ENCODE results near the gene LINC00237. TPM values are rescaled to one million over a fixed set of nuclear protein-coding genes. Genes with fewer than 3 reads are reported as not detected.

Gene LINC00237
- total RNA-seq, 2 donors from 2014 or later = 2.0 TPM; not detected in 1

DNA sequence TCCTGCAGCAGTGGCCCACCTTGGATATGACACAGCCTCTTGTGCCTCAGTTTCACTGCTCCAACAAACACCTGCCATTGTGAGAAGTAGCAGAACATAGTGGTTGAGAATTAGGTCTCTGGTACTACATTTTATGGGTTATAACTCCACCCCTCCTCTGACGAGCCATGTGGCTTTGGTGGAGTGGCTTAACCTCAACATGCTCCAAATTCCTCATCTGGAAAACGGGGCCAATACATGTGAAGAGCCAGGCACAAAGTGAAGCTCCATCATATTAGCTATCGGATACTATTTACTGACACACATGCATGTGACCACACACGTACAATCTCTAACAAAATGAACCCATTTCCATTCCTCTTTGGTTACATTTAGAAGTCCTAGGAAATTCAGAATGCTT lies 11.4 kb upstream of the LINC00237 start:
- DNase-seq = no peak
- no peaks in the 10 kb centered on the region for H3K27me3 ChIP-seq (ENCODE audit: control insufficient read depth, insufficient read depth, low read length, poor library complexity, severe bottlenecking)
- no peaks in the 10 kb centered on the region for H3K36me3 ChIP-seq (ENCODE audit: control insufficient read depth, insufficient read depth, low read length)
- no peaks in the 10 kb centered on the region for H3K4me1 ChIP-seq (ENCODE audit: control insufficient read depth, insufficient read depth, low read length)
- no peaks in the 10 kb centered on the region for H3K36me3 Mint-ChIP-seq (ENCODE audit: low read depth)
- no peaks in the 10 kb centered on the region for H3K4me1 Mint-ChIP-seq
- H3K27me3 Mint-ChIP-seq (ENCODE audit: insufficient read depth) = no peaks in the 10 kb centered on the region
- no peak overlapping the region for H3K9ac ChIP-seq (ENCODE audit: extremely low read depth, low read length, poor library complexity, severe bottlenecking)
- no peaks in the 10 kb centered on the region for H3K9me3 ChIP-seq (ENCODE audit: control insufficient read depth, low read length)
- no peak overlapping the region for H3K27ac ChIP-seq (ENCODE audit: low read depth, low read length)
- H3K27ac Mint-ChIP-seq = no peak overlapping the region
- TF ChIP-seq, protein P1, sequence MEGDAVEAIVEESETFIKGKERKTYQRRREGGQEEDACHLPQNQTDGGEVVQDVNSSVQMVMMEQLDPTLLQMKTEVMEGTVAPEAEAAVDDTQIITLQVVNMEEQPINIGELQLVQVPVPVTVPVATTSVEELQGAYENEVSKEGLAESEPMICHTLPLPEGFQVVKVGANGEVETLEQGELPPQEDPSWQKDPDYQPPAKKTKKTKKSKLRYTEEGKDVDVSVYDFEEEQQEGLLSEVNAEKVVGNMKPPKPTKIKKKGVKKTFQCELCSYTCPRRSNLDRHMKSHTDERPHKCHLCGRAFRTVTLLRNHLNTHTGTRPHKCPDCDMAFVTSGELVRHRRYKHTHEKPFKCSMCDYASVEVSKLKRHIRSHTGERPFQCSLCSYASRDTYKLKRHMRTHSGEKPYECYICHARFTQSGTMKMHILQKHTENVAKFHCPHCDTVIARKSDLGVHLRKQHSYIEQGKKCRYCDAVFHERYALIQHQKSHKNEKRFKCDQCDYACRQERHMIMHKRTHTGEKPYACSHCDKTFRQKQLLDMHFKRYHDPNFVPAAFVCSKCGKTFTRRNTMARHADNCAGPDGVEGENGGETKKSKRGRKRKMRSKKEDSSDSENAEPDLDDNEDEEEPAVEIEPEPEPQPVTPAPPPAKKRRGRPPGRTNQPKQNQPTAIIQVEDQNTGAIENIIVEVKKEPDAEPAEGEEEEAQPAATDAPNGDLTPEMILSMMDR (conservative IDR thresholded peaks at IDR 0.05) = no peak
- H3K4me3 ChIP-seq (ENCODE audit: low read length) = no peak overlapping the region
- H3K9me3 Mint-ChIP-seq = peaks cover 3% of the 10 kb centered on the region
- WGBS, 2 experiments (ENCODE audit: insufficient coverage in 1 of 2, insufficient read length in 1 of 2) = 84 to 91% methylated on average over 3 to 4 of the region's 4 CpGs
- no peak overlapping the region for H3K4me3 Mint-ChIP-seq

DNA sequence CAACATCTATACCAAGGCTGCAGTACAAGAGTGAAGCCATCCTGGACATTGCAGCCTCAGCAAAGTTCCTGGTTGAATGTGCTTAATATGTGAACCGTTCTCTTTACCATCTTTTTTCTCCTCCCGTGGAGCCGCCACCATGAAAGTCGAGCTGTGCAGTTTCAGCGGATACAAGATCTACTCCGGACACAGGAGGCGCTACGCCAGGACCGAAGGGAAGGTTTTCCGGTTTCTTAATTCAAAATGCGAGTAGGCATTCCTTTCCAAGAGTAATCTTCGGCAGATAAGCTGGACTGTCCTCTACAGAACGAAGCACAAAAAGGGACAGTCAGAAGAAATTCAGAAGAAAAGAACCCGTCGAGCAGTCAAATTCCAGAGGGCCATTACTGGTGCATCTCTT lies 8.4 kb upstream of the LINC00237 start:
- Histone ChIP-seq H3K27me3 (ENCODE audit: control insufficient read depth, insufficient read depth, low read length, poor library complexity, severe bottlenecking) (no peaks in the 10 kb centered on the region), H3K4me3 (ENCODE audit: low read length) (no peak overlapping the region), H3K27ac (ENCODE audit: low read depth, low read length) (no peak overlapping the region), H3K9me3 (ENCODE audit: control insufficient read depth, low read length) (no peaks in the 10 kb centered on the region), H3K9ac (ENCODE audit: extremely low read depth, low read length, poor library complexity, severe bottlenecking) (no peak overlapping the region), H3K4me1 (ENCODE audit: control insufficient read depth, insufficient read depth, low read length) (no peaks in the 10 kb centered on the region), H3K36me3 (ENCODE audit: control insufficient read depth, insufficient read depth, low read length) (no peaks in the 10 kb centered on the region)
- Mint-ChIP-seq H3K36me3 (ENCODE audit: low read depth) (no peaks in the 10 kb centered on the region), H3K4me1 (peaks cover 2% of the 10 kb centered on the region), H3K27ac (no peak overlapping the region), H3K4me3 (no peak overlapping the region), H3K27me3 (ENCODE audit: insufficient read depth) (no peaks in the 10 kb centered on the region), H3K9me3 (no peaks in the 10 kb centered on the region)
- TF ChIP-seq, protein P1 (conservative IDR thresholded peaks at IDR 0.05) = peak; percentile 46
- WGBS, 2 experiments (ENCODE audit: insufficient coverage in 1 of 2, insufficient read length in 1 of 2) = 94 to 95% methylated on average over 15 of the region's 15 CpGs
- no peak for DNase-seq

DNA sequence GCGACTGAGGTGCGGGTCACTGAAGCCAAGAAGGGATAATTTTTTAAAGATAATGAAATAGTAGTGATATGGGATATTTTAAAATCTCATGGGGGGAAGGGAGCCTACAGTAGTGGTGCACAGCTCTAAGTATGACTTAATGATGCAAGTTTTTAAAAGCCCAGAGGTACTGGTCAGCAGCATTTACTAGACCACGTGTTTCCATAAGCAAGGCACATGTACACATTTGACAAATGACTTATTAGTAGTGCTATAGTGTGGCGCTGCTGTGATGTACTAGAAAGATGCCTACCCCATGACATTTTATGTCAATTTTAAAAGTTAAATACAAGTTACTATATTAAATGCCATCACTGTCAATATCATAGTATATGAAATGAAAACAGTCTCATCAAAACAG lies 7.5 kb upstream of the LINC00237 start:
- no peak overlapping the region for H3K9ac ChIP-seq (ENCODE audit: extremely low read depth, low read length, poor library complexity, severe bottlenecking)
- H3K27me3 ChIP-seq (ENCODE audit: control insufficient read depth, insufficient read depth, low read length, poor library complexity, severe bottlenecking) = peaks cover 8% of the 10 kb centered on the region
- DNase-seq = no peak
- Mint-ChIP-seq H3K36me3 (ENCODE audit: low read depth) (no peaks in the 10 kb centered on the region), H3K4me1 (peaks cover 2% of the 10 kb centered on the region), H3K27me3 (ENCODE audit: insufficient read depth) (no peaks in the 10 kb centered on the region), H3K9me3 (no peaks in the 10 kb centered on the region), H3K4me3 (no peak overlapping the region), H3K27ac (no peak overlapping the region)
- no peak overlapping the region for H3K27ac ChIP-seq (ENCODE audit: low read depth, low read length)
- no peaks in the 10 kb centered on the region for H3K4me1 ChIP-seq (ENCODE audit: control insufficient read depth, insufficient read depth, low read length)
- WGBS, 2 experiments (ENCODE audit: insufficient coverage in 1 of 2, insufficient read length in 1 of 2) = 92% methylated on average over 4 of the region's 4 CpGs; no CpG with 5 or more reads in 1 of the 2 experiments
- H3K4me3 ChIP-seq (ENCODE audit: low read length) = no peak overlapping the region
- H3K9me3 ChIP-seq (ENCODE audit: control insufficient read depth, low read length) = no peaks in the 10 kb centered on the region
- TF ChIP-seq, protein P1 (conservative IDR thresholded peaks at IDR 0.05) = no peak
- H3K36me3 ChIP-seq (ENCODE audit: control insufficient read depth, insufficient read depth, low read length) = no peaks in the 10 kb centered on the region

Data from endodermal cell (in vitro differentiated cells).